BJ (cell line): ENCODE data around the gene SLC8A1. TPM values are rescaled to one million over a fixed set of nuclear protein-coding genes. Genes with fewer than 3 reads are reported as not detected.

Experiments
- CTCF ChIA-PET: fragments of 350-600 bp; formaldehyde crosslinking; extraction: SDS; loops from one replicate; lab custom pipeline; 2021; ENCODE audit warnings: antibody characterized with exemption, inconsistent platforms; lab: Yijun Ruan, JAX
- POLR2A ChIA-PET: fragments of 300-600 bp; sonication (Branson Sonifier 250); formaldehyde crosslinking; extraction: SDS; loops from one replicate; lab custom pipeline; 2021; ENCODE audit warnings: antibody characterized with exemption; lab: Charles Lee
- DNase-seq: peaks from one replicate; pipeline ENCODE4 v3.0.0-alpha.2; 2011; ENCODE audit warnings: low read depth
- H3K27me3 ChIP-seq: 2 replicates; pipeline ENCODE4 v1.6.0; 2011; ENCODE audit warnings: low read length; ENCODE audit not compliant: control insufficient read depth, insufficient read depth
- H3K36me3 ChIP-seq: 2 replicates; pipeline ENCODE4 v1.5.1; 2011; ENCODE audit warnings: low read length; ENCODE audit not compliant: control insufficient read depth, insufficient read depth
- H3K4me3 ChIP-seq: 2 replicates; pipeline ENCODE4 v1.5.1; 2011; ENCODE audit warnings: low read depth, mild to moderate bottlenecking, control low read depth, low read length
- CTCF ChIP-seq: IDR thresholded peaks from 2 replicates; pipeline ENCODE4 v1.5.1; 2011; ENCODE audit warnings: low read depth, mild to moderate bottlenecking, control low read depth, inconsistent platforms, low read length, moderate library complexity; ENCODE audit not compliant: insufficient read depth
- polyA plus RNA-seq: library from polyadenylated mRNA; depleted of rRNA; stranded (reverse); fragments of >200 nt; gene quantifications from 2 replicates; pipeline ENCODE4 v1.2.3, GENCODE V29; 2011

The SLC8A1 gene
- polyA plus RNA-seq, 1 experiment = 18.5 TPM

- H3K4me3 ChIP-seq = no peak overlapping the region
- H3K27me3 ChIP-seq = no peaks in the 10 kb centered on the region
- peaks cover 4% of the 10 kb centered on the region for H3K36me3 ChIP-seq
- ChIA-PET POLR2A (no interaction called here), CTCF (interaction anchor here (0.7 to 1.4 kb wide), 2 partner anchors 13 to 85 kb away, joined by 3 read pairs; no protein-coding TSS in a partner anchor)
- DNase-seq = no peak
- no peak for TF ChIP-seq CTCF
Measured at GRCh38 chr2:40159333-40159732, 292.6 kb downstream of the SLC8A1 start.

- no peak for TF ChIP-seq CTCF
Measured at GRCh38 chr2:40158781-40159180, 293.1 kb downstream of the SLC8A1 start.

GRCh38 chr2:40155728-40156127 lies 296.2 kb downstream of the SLC8A1 start:
- Histone ChIP-seq H3K36me3 (peaks cover 1% of the 10 kb centered on the region; the same call in 1 of the 2 replicates), H3K27me3 (no peaks in the 10 kb centered on the region), H3K4me3 (no peak overlapping the region)
- DNase-seq = no peak
- no peak for TF ChIP-seq CTCF
- CTCF ChIA-PET = no interaction called here
- POLR2A ChIA-PET = no interaction called here

More at GRCh38 chr2:40158781-40159180, 293.1 kb downstream of the SLC8A1 start:
- Histone ChIP-seq H3K27me3 (no peaks in the 10 kb centered on the region), H3K36me3 (peaks cover 4% of the 10 kb centered on the region), H3K4me3 (no peak overlapping the region)
- CTCF ChIA-PET = interaction anchor here (1.4 kb wide), 1 partner anchor 13 kb away, joined by 3 read pairs; no protein-coding TSS in a partner anchor
- POLR2A ChIA-PET = no interaction called here
- DNase-seq = no peak

GRCh38 chr2:40150266-40150665 lies 301.6 kb downstream of the SLC8A1 start:
- no peak for TF ChIP-seq CTCF
- DNase-seq = no peak
- no peaks in the 10 kb centered on the region; the same call in 1 of the 2 replicates for H3K36me3 ChIP-seq
- ChIA-PET CTCF (interaction anchor here (0.8 kb wide), 1 partner anchor 12 kb away, joined by 4 read pairs; no protein-coding TSS in a partner anchor), POLR2A (no interaction called here)
- no peak overlapping the region for H3K4me3 ChIP-seq
- H3K27me3 ChIP-seq = no peaks in the 10 kb centered on the region

GRCh38 chr2:40148334-40148733 lies 303.6 kb downstream of the SLC8A1 start:
- no peaks in the 10 kb centered on the region for H3K27me3 ChIP-seq
- ChIA-PET CTCF (no interaction called here), POLR2A (no interaction called here)
- no peaks in the 10 kb centered on the region; the same call in 1 of the 2 replicates for H3K36me3 ChIP-seq
- no peak for TF ChIP-seq CTCF
- DNase-seq = no peak
- H3K4me3 ChIP-seq = no peak overlapping the region
